ENCODE results near the gene OLFM4. TPM values are rescaled to one million over a fixed set of nuclear protein-coding genes. Genes with fewer than 3 reads are reported as not detected.

The OLFM4 gene
- total and polyA plus RNA-seq, 2 of the 8 experiments (the other 6 are each of a cell fraction or from before 2014, with no cell fraction given): not detected

GRCh38 chr13:53004573-53004972, 24.0 kb upstream of the OLFM4 start:
- Histone ChIP-seq H3K36me3 (ENCODE audit: control insufficient read depth in 2 of 4, insufficient read depth in 4 of 4, low read length in 3 of 4) (no peaks in the 10 kb centered on the region), H3K4ac (replicated peaks; ENCODE audit: insufficient read length, low read depth, low read length) (no peak overlapping the region), H3K4me3 (ENCODE audit: extremely low read depth in 1 of 4, insufficient read depth in 2 of 4, low read depth in 3 of 4, low read length in 4 of 4) (no peak overlapping the region), H3K4me2 (ENCODE audit: insufficient read depth in 1 of 2, low read depth in 2 of 2, low read length in 2 of 2) (no peak overlapping the region), H2BK120ac (replicated peaks; ENCODE audit: low read depth, low read length) (no peak overlapping the region), H2BK20ac (ENCODE audit: low read length) (no peak overlapping the region), H2AK5ac (ENCODE audit: low read depth, low read length) (no peak overlapping the region), H4K91ac (replicated peaks; ENCODE audit: insufficient read length, low read length) (no peak overlapping the region), H3K23ac (ENCODE audit: insufficient read length) (no peak overlapping the region), H3K4me1 (replicated peaks in 1 of 4; ENCODE audit: control insufficient read depth in 3 of 4, insufficient read depth in 4 of 4, low read length in 3 of 4) (no peaks in the 10 kb centered on the region), H3K27me3 (replicated peaks in 1 of 4; ENCODE audit: control insufficient read depth in 3 of 4, extremely low read depth in 1 of 4, insufficient read depth in 3 of 4, low read length in 3 of 4) (no peaks in the 10 kb centered on the region), H3K9me3 (ENCODE audit: insufficient read depth in 2 of 2, low read depth in 1 of 2, low read length in 1 of 2) (no peaks in the 10 kb centered on the region), H4K8ac (ENCODE audit: extremely low read depth, insufficient read depth, low read length) (no peak overlapping the region), H3K56ac (replicated peaks; ENCODE audit: insufficient read length, low read depth, low read length) (no peak overlapping the region), H3K79me2 (ENCODE audit: control insufficient read depth in 1 of 2, insufficient read depth in 2 of 2, low read length in 2 of 2) (no peaks in the 10 kb centered on the region), H2BK12ac (ENCODE audit: low read depth, low read length) (no peak overlapping the region), H4K5ac (ENCODE audit: insufficient read length, low read depth, low read length) (no peak overlapping the region), H3K14ac (ENCODE audit: insufficient read length) (no peak overlapping the region), H2BK15ac (ENCODE audit: low read length) (no peak overlapping the region), H3K79me1 (ENCODE audit: low read depth, low read length) (no peaks in the 10 kb centered on the region), H2BK5ac (ENCODE audit: low read depth, low read length) (no peak overlapping the region), H4K20me1 (replicated peaks in 1 of 2; ENCODE audit: control insufficient read depth in 1 of 2, insufficient read depth in 2 of 2, low read length in 2 of 2) (no peaks in the 10 kb centered on the region), H3K23me2 (ENCODE audit: low read depth, low read length) (no peaks in the 10 kb centered on the region), H3K18ac (ENCODE audit: extremely low read depth, low read length) (no peak overlapping the region), H3K27ac (ENCODE audit: low read depth, low read length) (no peak overlapping the region), H2AFZ (ENCODE audit: low read length) (no peak overlapping the region), H3K9ac (replicated peaks in 1 of 4; ENCODE audit: extremely low read depth in 1 of 4, low read depth in 3 of 4, low read length in 3 of 4) (no peak overlapping the region)
- WGBS, 2 experiments (ENCODE audit: extremely low coverage in 1 of 2, insufficient coverage in 1 of 2, insufficient read length in 1 of 2, insufficient replicate concordance in 2 of 2, low coverage in 1 of 2, low lambda C conversion rate in 2 of 2, missing lambda C conversion rate in 1 of 2): 91% methylated on average over 2 of the region's 2 CpGs; no CpG with 5 or more reads in 1 of the 2 experiments
- POLR2A ChIA-PET (ENCODE audit: partially characterized antibody): no interaction called here
- DNase-seq (ENCODE audit: low read depth in 1 of 2, low spot score in 2 of 2) (no peak), FAIRE-seq (no peak)
- peak in 2 of 3 experiments; percentile 3 to 7; a peak in 2 of 4 replicates for TF ChIP-seq CTCF (IDR thresholded peaks at IDR 0.05; ENCODE audit: control extremely low read depth in 1 of 3, insufficient read depth in 1 of 3, low read depth in 1 of 3, low read length in 3 of 3)
- TF ChIP-seq RAD21 (IDR thresholded peaks at IDR 0.05 in 1 of 2, conservative IDR thresholded peaks at IDR 0.05 in 1 of 2; ENCODE audit: low read depth in 2 of 2, low read length in 2 of 2): peak; percentile 15 to 38; a peak in 3 of 4 replicates
- TF ChIP-seq CBX5 (IDR thresholded peaks at IDR 0.05; ENCODE audit: low read depth, low read length): no peak
- CTCF ChIA-PET (ENCODE audit: partially characterized antibody): interaction anchor here (2.4 kb wide), 1 partner anchor 148 kb away, joined by 13 read pairs; no protein-coding TSS in a partner anchor
